PFSK-1 (cell line): ENCODE results near the gene ERC2.

ENCODE experiments used
- FOXP2 ChIP-seq: optimal IDR thresholded peaks from 2 replicates; pipeline ENCODE3; 2011; ENCODE audit warnings: borderline replicate concordance, control low read depth, inconsistent platforms; ENCODE audit not compliant: insufficient read depth; ENCODE audit errors: extremely low read length, extremely low read depth
- POLR2AphosphoS5 ChIP-seq: IDR thresholded peaks from 2 replicates; pipeline ENCODE4 v1.6.1; 2012; ENCODE audit warnings: low read depth, mild to moderate bottlenecking, control low read depth, low read length, moderate library complexity
- SIN3A ChIP-seq: IDR thresholded peaks from 2 replicates; pipeline ENCODE4 v1.6.1; 2012; ENCODE audit warnings: mild to moderate bottlenecking, low read length, moderate library complexity, borderline replicate concordance; ENCODE audit not compliant: insufficient read depth
- TAF1 ChIP-seq: IDR thresholded peaks from 2 replicates; pipeline ENCODE4 v1.6.1; 2012; ENCODE audit warnings: low read length, control low read depth, borderline replicate concordance; ENCODE audit not compliant: insufficient read depth
- TF ChIP-seq, protein P1 (sequence below), 2 experiments: IDR thresholded peaks; 2 replicates each; pipeline versions ENCODE4 v1.6.1 to v1.8.0; 2011 to 2012; ENCODE audit warnings: low read depth in 2 of 2, low read length in 2 of 2, control low read depth in 1 of 2, inconsistent platforms in 1 of 2, mild to moderate bottlenecking in 1 of 2, moderate library complexity in 1 of 2; ENCODE audit not compliant: insufficient read depth in 1 of 2

The ERC2 gene

DNA sequence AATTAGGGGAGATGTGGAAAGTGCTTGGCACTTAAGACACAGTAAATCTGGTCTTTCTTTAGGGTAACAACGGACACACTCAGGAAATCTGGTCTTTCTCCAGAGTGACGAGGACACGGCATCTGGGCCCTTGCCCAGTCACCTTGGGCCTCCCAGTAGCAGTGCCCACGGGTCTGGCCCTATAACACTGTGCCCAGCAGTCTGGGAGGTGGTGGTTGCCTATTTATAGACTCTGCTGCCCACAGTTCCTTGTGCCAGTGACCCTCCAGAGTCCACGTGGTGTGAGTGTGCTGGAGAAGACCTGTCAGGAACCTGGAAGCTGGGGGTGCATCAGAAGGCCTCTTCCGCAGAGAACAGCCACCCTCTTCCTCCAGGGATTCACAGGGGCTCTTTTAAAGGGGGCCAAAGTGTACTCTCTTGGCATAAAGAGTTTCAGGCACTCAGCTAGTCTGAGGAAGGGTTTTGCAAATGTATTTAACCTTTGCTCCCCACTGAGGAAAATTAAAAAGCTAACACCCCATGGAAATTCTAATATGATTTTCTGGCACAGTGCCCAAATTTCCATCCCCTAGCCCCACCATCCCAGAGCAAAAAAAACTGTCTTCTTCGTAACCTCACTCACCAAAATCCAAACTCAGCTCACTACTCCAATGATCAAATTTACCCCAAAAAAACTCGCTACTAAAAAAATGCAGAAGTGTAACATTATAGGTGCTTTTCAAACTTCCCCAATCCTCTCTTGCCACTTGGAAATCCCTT lies 996.6 kb downstream of the ERC2 start:
- TF ChIP-seq TAF1 = no peak
- TF ChIP-seq, protein P1, sequence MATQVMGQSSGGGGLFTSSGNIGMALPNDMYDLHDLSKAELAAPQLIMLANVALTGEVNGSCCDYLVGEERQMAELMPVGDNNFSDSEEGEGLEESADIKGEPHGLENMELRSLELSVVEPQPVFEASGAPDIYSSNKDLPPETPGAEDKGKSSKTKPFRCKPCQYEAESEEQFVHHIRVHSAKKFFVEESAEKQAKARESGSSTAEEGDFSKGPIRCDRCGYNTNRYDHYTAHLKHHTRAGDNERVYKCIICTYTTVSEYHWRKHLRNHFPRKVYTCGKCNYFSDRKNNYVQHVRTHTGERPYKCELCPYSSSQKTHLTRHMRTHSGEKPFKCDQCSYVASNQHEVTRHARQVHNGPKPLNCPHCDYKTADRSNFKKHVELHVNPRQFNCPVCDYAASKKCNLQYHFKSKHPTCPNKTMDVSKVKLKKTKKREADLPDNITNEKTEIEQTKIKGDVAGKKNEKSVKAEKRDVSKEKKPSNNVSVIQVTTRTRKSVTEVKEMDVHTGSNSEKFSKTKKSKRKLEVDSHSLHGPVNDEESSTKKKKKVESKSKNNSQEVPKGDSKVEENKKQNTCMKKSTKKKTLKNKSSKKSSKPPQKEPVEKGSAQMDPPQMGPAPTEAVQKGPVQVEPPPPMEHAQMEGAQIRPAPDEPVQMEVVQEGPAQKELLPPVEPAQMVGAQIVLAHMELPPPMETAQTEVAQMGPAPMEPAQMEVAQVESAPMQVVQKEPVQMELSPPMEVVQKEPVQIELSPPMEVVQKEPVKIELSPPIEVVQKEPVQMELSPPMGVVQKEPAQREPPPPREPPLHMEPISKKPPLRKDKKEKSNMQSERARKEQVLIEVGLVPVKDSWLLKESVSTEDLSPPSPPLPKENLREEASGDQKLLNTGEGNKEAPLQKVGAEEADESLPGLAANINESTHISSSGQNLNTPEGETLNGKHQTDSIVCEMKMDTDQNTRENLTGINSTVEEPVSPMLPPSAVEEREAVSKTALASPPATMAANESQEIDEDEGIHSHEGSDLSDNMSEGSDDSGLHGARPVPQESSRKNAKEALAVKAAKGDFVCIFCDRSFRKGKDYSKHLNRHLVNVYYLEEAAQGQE (IDR thresholded peaks at IDR 0.05; ENCODE audit: insufficient read depth in 1 of 2, low read depth in 2 of 2, low read length in 2 of 2) = no peak
- TF ChIP-seq POLR2AphosphoS5 = no peak
- no peak for TF ChIP-seq FOXP2
- no peak for TF ChIP-seq SIN3A

DNA sequence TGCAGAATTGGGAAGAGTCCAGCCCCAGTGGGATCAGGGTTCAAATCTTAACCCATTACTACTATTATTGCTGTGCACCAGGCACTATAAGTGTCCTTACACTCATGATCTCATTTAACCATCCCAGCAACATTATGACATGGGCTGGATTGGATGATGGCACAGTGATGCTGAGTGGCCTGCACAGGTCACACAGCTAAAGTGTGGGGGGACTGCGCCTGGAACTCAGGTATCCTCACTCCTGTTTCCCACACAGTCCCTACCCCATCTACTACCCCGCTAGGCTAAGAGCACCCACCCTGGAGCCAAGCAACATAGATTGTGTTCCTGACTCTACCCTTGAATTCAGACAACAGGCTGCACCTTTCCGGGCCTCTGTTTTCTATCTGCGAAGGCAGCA lies 997.2 kb downstream of the ERC2 start:
- TF ChIP-seq FOXP2 (no peak), SIN3A (no peak), POLR2AphosphoS5 (no peak), TAF1 (no peak)
- TF ChIP-seq, protein P1 (IDR thresholded peaks at IDR 0.05; ENCODE audit: insufficient read depth in 1 of 2, low read depth in 2 of 2, low read length in 2 of 2) = no peak

DNA sequence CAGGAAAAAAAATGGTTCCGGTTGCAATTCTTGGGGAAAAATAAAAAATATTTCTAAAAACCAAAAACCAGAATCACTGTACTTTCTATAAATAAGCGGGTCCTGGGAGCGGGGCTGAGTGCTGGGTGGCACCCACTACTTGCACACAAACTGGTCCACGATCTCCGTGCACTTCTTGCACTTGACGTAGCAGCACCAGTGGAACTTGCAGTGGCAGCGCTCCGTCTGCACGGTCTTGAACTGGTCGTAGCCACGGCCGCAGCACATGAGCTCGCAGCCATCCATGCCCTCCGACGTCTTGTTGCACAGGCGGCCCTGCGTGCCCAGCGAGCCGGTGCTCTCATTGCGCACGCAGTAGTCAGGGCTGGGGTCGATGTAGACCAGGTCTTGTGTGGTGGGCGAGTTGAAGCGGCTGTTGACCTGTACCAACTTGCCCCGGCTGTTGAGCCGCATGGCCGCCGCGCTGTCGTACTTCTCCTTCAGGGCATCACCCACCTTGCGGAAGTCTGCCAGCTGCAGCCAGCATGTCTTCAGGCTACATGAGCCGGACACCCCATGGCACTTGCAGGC lies 998.2 kb downstream of the ERC2 start:
- TF ChIP-seq TAF1 (no peak), FOXP2 (no peak), SIN3A (no peak), POLR2AphosphoS5 (no peak)
- TF ChIP-seq, protein P1 (IDR thresholded peaks at IDR 0.05; ENCODE audit: insufficient read depth in 1 of 2, low read depth in 2 of 2, low read length in 2 of 2) = no peak

DNA sequence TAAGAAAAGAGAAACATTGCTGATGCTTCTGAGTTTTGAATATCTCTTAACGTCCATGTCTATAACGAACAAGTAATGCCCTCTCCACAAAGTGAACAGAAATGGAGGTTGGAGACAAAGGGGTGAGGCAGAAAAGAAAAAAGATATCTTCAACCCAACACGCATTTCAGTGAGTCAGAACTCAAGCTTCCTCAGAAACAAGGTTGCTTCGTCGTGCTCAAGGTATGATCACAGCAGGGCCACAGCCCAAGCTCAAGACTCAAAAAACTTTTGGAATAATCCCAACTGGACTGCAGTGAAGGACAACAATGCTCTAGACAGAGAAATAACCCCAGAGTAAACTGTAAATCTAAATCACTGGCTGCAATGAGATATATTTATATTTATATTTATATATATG lies 1000.0 kb downstream of the ERC2 start:
- TF ChIP-seq SIN3A (no peak), POLR2AphosphoS5 (no peak), FOXP2 (no peak), TAF1 (no peak)
- TF ChIP-seq, protein P1 (IDR thresholded peaks at IDR 0.05; ENCODE audit: insufficient read depth in 1 of 2, low read depth in 2 of 2, low read length in 2 of 2) = no peak
